Activated CD8-positive, alpha-beta T cell treated with anti-CD3 and anti-CD28 coated beads for 36 hours (primary cell): ENCODE results near the gene TMEM239. TPM values are rescaled to one million over a fixed set of nuclear protein-coding genes. Genes with fewer than 3 reads are reported as not detected.

Source experiments
- ATAC-seq: fragments of 200-7000 bp; cut with Tn5 transposase; one replicate; pipeline ENCODE4 v1.10.0; 2021; ENCODE audit warnings: mild to moderate bottlenecking, moderate library complexity
- CTCF ChIA-PET: fragments of 350-600 bp; sonication (Branson Sonifier 250); formaldehyde crosslinking; loops from one replicate; lab custom pipeline; 2021; ENCODE audit warnings: antibody characterized with exemption; lab: Charles Lee
- POLR2A ChIA-PET: fragments of 350-600 bp; sonication (Branson Sonifier 250); formaldehyde crosslinking; loops from one replicate; lab custom pipeline; 2021; ENCODE audit warnings: antibody characterized with exemption; lab: Charles Lee
- DNase-seq: peaks from one replicate; pipeline ENCODE4 v3.0.0-alpha.2; 2020
- H3K27ac Mint-ChIP-seq: one replicate; pipeline ENCODE4 v1.8.0; 2021; ENCODE audit warnings: mild to moderate bottlenecking, mixed read lengths
- H3K27me3 Mint-ChIP-seq: one replicate; pipeline ENCODE4 v1.8.0; 2021; ENCODE audit warnings: mixed read lengths
- H3K36me3 Mint-ChIP-seq: one replicate; pipeline ENCODE4 v1.8.0; 2021; ENCODE audit warnings: low read depth, mixed read lengths
- H3K4me1 Mint-ChIP-seq: one replicate; pipeline ENCODE4 v1.8.0; 2021; ENCODE audit warnings: low read depth, mixed read lengths
- H3K4me3 Mint-ChIP-seq: one replicate; pipeline ENCODE4 v1.8.0; 2021; ENCODE audit warnings: mild to moderate bottlenecking, moderate library complexity, mixed read lengths
- H3K9me3 Mint-ChIP-seq: one replicate; pipeline ENCODE4 v1.8.0; 2021; ENCODE audit warnings: mixed read lengths
- CTCF ChIP-seq: fragments of 200-600 bp; IDR thresholded peaks from one replicate; pipeline ENCODE4 v1.8.0; 2022; ENCODE audit warnings: antibody characterized with exemption, mild to moderate bottlenecking
- intact Hi-C: fragments of 100-400 bp; cut with micrococcal nuclease; formaldehyde crosslinking; loops from one replicate; pipeline ENCODE4 v1.10.0; 2022
- total RNA-seq, 2 experiments: library from RNA; stranded (reverse); gene quantifications; one replicate each; pipeline ENCODE4 v1.2.3, GENCODE V29; 2021

Gene TMEM239
- total RNA-seq, 2 experiments from 2014 or later: not detected

- H3K9me3 Mint-ChIP-seq: no peaks in the 10 kb centered on the region
- ATAC-seq (no peak), DNase-seq (no peak)
- ChIA-PET POLR2A (interaction anchor here (1.3 kb wide), 1 partner anchor 11 kb away, joined by 3 read pairs; no protein-coding TSS in a partner anchor), CTCF (no interaction called here)
- H3K4me1 Mint-ChIP-seq: peaks cover 18% of the 10 kb centered on the region
- H3K27me3 Mint-ChIP-seq: peaks cover 48% of the 10 kb centered on the region
- H3K27ac Mint-ChIP-seq: no peak overlapping the region
- H3K4me3 Mint-ChIP-seq: no peak overlapping the region
- no peak for TF ChIP-seq CTCF
- peaks cover 4% of the 10 kb centered on the region for H3K36me3 Mint-ChIP-seq
- intact Hi-C loops: no loop called here
Measured at GRCh38 chr20:2804041-2804828, 11.9 kb upstream of the TMEM239 start.

- peaks cover 10% of the 10 kb centered on the region for H3K4me1 Mint-ChIP-seq
- ChIA-PET CTCF (no interaction called here), POLR2A (no interaction called here)
- no peak overlapping the region for H3K27ac Mint-ChIP-seq
- TF ChIP-seq CTCF: no peak
- no peak overlapping the region for H3K4me3 Mint-ChIP-seq
- ATAC-seq (no peak), DNase-seq (no peak)
- H3K36me3 Mint-ChIP-seq: peaks cover under 1% of the 10 kb centered on the region
- intact Hi-C loops: no loop called here
- H3K27me3 Mint-ChIP-seq: peaks cover 40% of the 10 kb centered on the region
- H3K9me3 Mint-ChIP-seq: no peaks in the 10 kb centered on the region
Measured at GRCh38 chr20:2804852-2805688, 11.1 kb upstream of the TMEM239 start.

- Mint-ChIP-seq H3K36me3 (no peaks in the 10 kb centered on the region), H3K27me3 (peaks cover 39% of the 10 kb centered on the region), H3K4me3 (no peak overlapping the region), H3K4me1 (peaks cover 7% of the 10 kb centered on the region), H3K27ac (no peak overlapping the region), H3K9me3 (no peaks in the 10 kb centered on the region)
- ATAC-seq: no peak
- intact Hi-C loops: no loop called here
- ChIA-PET CTCF (no interaction called here), POLR2A (no interaction called here)
- no peak for TF ChIP-seq CTCF
- no peak for DNase-seq
Measured at GRCh38 chr20:2805689-2806350, 10.3 kb upstream of the TMEM239 start.

- CTCF ChIA-PET: no interaction called here
Measured at GRCh38 chr20:2806351-2806701, 9.8 kb upstream of the TMEM239 start.

More at GRCh38 chr20:2806351-2806701, 9.8 kb upstream of the TMEM239 start:
- peaks cover 2% of the 10 kb centered on the region for H3K4me1 Mint-ChIP-seq
- peaks cover 37% of the 10 kb centered on the region for H3K27me3 Mint-ChIP-seq
- H3K27ac Mint-ChIP-seq: no peak overlapping the region
- DNase-seq: no peak
- intact Hi-C loops: no loop called here
- H3K9me3 Mint-ChIP-seq: no peaks in the 10 kb centered on the region
- TF ChIP-seq CTCF: no peak
- H3K4me3 Mint-ChIP-seq: no peak overlapping the region
- POLR2A ChIA-PET: no interaction called here
- H3K36me3 Mint-ChIP-seq: no peaks in the 10 kb centered on the region
- no peak for ATAC-seq
